Erythroblast (primary cell): ENCODE data around the gene LZTR1.

Source experiments
- GATA1 ChIP-seq: IDR thresholded peaks from 2 replicates; pipeline ENCODE4 v1.6.1; 2011; ENCODE audit warnings: low read depth, mild to moderate bottlenecking, control low read depth, low read length, moderate library complexity
- POLR2A ChIP-seq: IDR thresholded peaks from 2 replicates; pipeline ENCODE4 v1.6.1; 2011; ENCODE audit warnings: mild to moderate bottlenecking, low read length

- no peak for TF ChIP-seq GATA1
- TF ChIP-seq POLR2A, result no peak
Measured at GRCh38 chr22:20945578-20945934, 36.5 kb upstream of the LZTR1 start.
